Spleen (tissue), 11 donors: ENCODE measurements around the gene ST6GALNAC4. TPM values are rescaled to one million over a fixed set of nuclear protein-coding genes. Genes with fewer than 3 reads are reported as not detected.

ENCODE experiments used
- DNase-seq: peaks from one replicate; pipeline ENCODE4 v3.0.0-alpha.2; 2020
- H3K27ac ChIP-seq, 8 donors: fragments of 200-600 bp; sonication (generic) in 7 of 8; 1 replicate in 4 of 8; 2 replicates in 4 of 8; pipeline versions ENCODE4 v1.5.0 to v1.8.0; 2016 to 2021; ENCODE audit warnings: inconsistent platforms in 4 of 8, mild to moderate bottlenecking in 4 of 8, moderate library complexity in 1 of 8
- H3K27me3 ChIP-seq, 7 donors: fragments of 200-600 bp; sonication (generic) in 6 of 7; replicated peaks in 1 of 7; 1 replicate in 4 of 7; 2 replicates in 3 of 7; pipeline versions ENCODE4 v1.5.0 to v1.8.0; 2016 to 2021; ENCODE audit warnings: inconsistent platforms in 3 of 7, mild to moderate bottlenecking in 1 of 7
- H3K36me3 ChIP-seq, 6 donors: fragments of 200-600 bp; sonication (generic) in 5 of 6; 1 replicate in 4 of 6; 2 replicates in 2 of 6; pipeline versions ENCODE4 v1.5.0 to v1.8.0; 2016 to 2021; ENCODE audit warnings: inconsistent platforms in 2 of 6
- H3K4me1 ChIP-seq, 6 donors: fragments of 200-600 bp; sonication (generic) in 5 of 6; 1 replicate in 3 of 6; 2 replicates in 3 of 6; pipeline versions ENCODE4 v1.5.0 to v1.8.0; 2016 to 2021; ENCODE audit warnings: inconsistent platforms in 3 of 6
- H3K4me3 ChIP-seq, 8 donors: fragments of 200-600 bp; sonication (generic) in 7 of 8; 1 replicate in 4 of 8; 2 replicates in 4 of 8; pipeline versions ENCODE4 v1.5.0 to v1.8.0; 2016 to 2021; ENCODE audit warnings: inconsistent platforms in 4 of 8, mild to moderate bottlenecking in 4 of 8, moderate library complexity in 2 of 8
- H3K9me3 ChIP-seq, 8 donors: fragments of 200-600 bp; sonication (generic) in 7 of 8; 1 replicate in 4 of 8; 2 replicates in 4 of 8; pipeline versions ENCODE4 v1.5.0 to v1.8.0; 2016 to 2021; ENCODE audit warnings: inconsistent platforms in 4 of 8
- POLR2A ChIP-seq, 3 donors: fragments of 450-650 bp; IDR thresholded peaks; one replicate each; pipeline ENCODE4 v1.5.1; 2017; ENCODE audit warnings: antibody characterized with exemption in 3 of 3, mild to moderate bottlenecking in 1 of 3
- POLR2AphosphoS5 ChIP-seq, 3 donors: sonication (generic); formaldehyde crosslinking; IDR thresholded peaks; one replicate each; pipeline ENCODE4 v1.5.1; 2017; ENCODE audit warnings: antibody characterized with exemption in 3 of 3
- WGBS, 5 donors: extraction: QIAGEN DNeasy Blood & Tissue Kit in 3 of 5; methylation state at CpG; one replicate each; pipeline versions ENCODE4 v1.1.5 to v1.1.7; 2013 to 2018; 5-methylcytosine and 5-hydroxymethylcytosine counted together
- intact Hi-C: fragments of 100-400 bp; cut with DNase I; formaldehyde crosslinking; loops from one replicate; pipeline ENCODE4 v1.15.0; 2023; ENCODE audit warnings: low total_unique reads
- polyA plus RNA-seq, 3 donors: library from polyadenylated mRNA; stranded (reverse); fragments of 200-250 nt; gene quantifications; one replicate each; pipeline ENCODE4 v1.2.1, GENCODE V29; 2013
- total RNA-seq, 7 donors: library from RNA; depleted of rRNA in 3 of 7; stranded (reverse); fragments of >200 nt in 3 of 7; fragmentation: NEBNext Ultra II Directional in 4 of 7; extraction: Animal tissue kit (Norgen Biotek cat#: 25700) in 4 of 7; gene quantifications; one replicate each; pipeline versions ENCODE4 v1.1.0 to v1.2.1, GENCODE V29; 2016 to 2021
- TF ChIP-seq, protein P1 (sequence below), 11 experiments: fragments of 200-600 bp in 7 of 11; fragments of 450-650 bp in 4 of 11; sonication (generic) in 4 of 11; IDR thresholded peaks in 8 of 11; conservative IDR thresholded peaks in 3 of 11; 1 replicate in 7 of 11; 2 replicates in 4 of 11; pipeline versions ENCODE4 v1.4.0 to v1.8.0; 2016 to 2021; ENCODE audit warnings: antibody characterized with exemption in 11 of 11, inconsistent platforms in 4 of 11, mild to moderate bottlenecking in 1 of 11
- donor health status: healthy with polysubstance abuse.
- donor health status: DM: no; HTN: no; CAD: no; lungs with moderate emphysema.
- donor health status: DM: no; HTN: no; CAD: no.
- donor health status: Bipolar disorder and iron deficiency.
- donor health status: healthy.
- donor health status: DM: no; HTN: no; CAD: no.
- donor health status: DM: yes; HTN: yes; CAD: no.

Gene ST6GALNAC4
- total and polyA plus RNA-seq, 10 donors = 16.0 to 92.8 (median 59.3) TPM

DNA sequence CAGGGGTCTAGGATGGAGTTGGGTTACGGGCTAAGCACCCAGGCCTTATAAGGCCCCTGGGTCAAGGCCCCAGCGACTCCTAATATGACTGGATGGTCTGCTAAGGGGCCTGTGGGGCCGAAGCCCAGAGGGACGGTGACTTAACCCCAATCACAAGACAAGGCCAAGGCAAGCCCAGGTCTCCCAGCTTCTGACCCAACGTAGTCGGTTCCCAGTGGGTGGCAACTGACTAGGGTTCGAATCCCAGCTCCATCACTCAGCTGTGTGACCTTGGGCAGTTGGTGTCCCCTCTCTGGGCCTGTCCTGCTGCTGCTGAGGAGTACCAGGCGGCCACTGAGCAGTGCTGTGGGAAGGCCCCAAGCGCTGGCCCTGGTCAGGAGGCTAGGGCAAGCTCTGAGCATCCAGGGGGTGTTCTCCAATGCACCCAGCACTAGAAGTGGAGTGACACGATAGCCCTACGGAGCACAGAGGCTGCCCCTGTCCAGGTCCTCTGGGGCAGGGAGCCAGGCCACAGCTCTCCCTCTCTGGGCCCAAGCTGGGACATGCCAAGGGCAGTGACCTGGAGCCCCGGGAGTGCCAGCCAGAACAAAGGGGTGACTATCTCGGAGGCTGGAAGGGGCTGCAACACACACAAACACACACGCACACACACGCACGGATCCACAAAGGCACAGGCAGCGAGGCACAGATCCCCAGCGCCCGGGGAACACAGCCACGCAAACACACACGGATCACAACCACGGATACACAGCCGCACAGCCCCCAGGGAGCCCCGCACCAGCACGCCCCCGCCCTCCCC, 39.9 kb downstream of the ST6GALNAC4 start:
- H3K27ac ChIP-seq = peak overlapping the region; percentile 15 to 83 (median 78)
- intact Hi-C loops = no loop called here
- no peaks in the 10 kb centered on the region for H3K9me3 ChIP-seq
- TF ChIP-seq, protein P1, sequence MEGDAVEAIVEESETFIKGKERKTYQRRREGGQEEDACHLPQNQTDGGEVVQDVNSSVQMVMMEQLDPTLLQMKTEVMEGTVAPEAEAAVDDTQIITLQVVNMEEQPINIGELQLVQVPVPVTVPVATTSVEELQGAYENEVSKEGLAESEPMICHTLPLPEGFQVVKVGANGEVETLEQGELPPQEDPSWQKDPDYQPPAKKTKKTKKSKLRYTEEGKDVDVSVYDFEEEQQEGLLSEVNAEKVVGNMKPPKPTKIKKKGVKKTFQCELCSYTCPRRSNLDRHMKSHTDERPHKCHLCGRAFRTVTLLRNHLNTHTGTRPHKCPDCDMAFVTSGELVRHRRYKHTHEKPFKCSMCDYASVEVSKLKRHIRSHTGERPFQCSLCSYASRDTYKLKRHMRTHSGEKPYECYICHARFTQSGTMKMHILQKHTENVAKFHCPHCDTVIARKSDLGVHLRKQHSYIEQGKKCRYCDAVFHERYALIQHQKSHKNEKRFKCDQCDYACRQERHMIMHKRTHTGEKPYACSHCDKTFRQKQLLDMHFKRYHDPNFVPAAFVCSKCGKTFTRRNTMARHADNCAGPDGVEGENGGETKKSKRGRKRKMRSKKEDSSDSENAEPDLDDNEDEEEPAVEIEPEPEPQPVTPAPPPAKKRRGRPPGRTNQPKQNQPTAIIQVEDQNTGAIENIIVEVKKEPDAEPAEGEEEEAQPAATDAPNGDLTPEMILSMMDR (IDR thresholded peaks at IDR 0.05 in 8 of 11, conservative IDR thresholded peaks at IDR 0.05 in 3 of 11) = no peak
- TF ChIP-seq POLR2AphosphoS5 (IDR thresholded peaks at IDR 0.05) = no peak
- TF ChIP-seq POLR2A (IDR thresholded peaks at IDR 0.05) = no peak
- peaks cover 0 to 13% (median 0%) of the 10 kb centered on the region in 6 donors for H3K36me3 ChIP-seq
- peak; percentile 68 for DNase-seq
- peaks cover 0 to 17% (median 4%) of the 10 kb centered on the region in 7 donors for H3K27me3 ChIP-seq
- H3K4me1 ChIP-seq = peaks cover 14 to 87% (median 50%) of the 10 kb centered on the region in 6 donors
- 32 to 73% (median 40%) methylated on average over 8 to 26 of the region's 26 CpGs for WGBS, 5 donors
- H3K4me3 ChIP-seq = peak overlapping the region; percentile 37 to 71 (median 40)

DNA sequence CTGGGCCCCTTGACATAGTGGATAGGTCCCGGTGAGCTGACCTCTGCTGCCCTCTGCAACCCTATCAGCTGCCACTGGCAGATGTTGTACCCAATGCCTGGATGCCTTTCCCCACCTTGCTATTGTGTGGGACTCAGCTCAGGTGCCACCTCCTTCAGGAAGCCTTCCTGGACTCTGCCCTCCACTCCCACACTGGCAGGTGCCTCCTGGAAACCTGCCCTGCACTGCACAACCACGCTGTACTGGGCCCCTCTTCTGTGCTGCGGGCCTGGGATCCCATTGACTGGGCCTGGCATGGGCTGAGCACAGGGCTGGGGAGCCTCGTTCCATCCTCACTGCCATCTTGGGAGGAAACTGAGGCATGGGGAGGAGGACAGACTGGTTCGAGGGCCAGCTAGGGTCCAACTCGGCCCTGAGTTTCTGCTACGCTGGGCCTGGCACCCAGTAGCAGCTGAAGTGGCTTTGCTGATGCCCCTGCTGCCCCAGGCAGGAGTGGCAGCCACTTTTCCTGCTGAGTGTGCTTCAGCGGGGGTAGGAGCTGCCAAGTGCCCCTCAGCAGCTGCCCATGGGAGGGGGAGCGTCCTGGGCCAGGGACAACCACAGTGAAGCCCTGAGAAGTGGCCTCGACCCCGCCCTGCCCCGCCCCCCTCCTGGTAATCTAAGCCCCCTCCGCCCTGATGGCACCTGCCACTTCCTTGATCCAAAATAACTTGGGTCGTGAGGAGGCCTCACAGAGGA, 40.6 kb downstream of the ST6GALNAC4 start:
- 70 to 81% (median 74%) methylated on average over 4 to 14 of the region's 14 CpGs for WGBS, 5 donors
- intact Hi-C loops = no loop called here
- DNase-seq = peak; percentile 69
- Histone ChIP-seq H3K27me3 (peaks cover 0 to 17% (median 4%) of the 10 kb centered on the region in 7 donors), H3K4me1 (peaks cover 14 to 94% (median 48%) of the 10 kb centered on the region in 6 donors), H3K27ac (peak overlapping the region in 6 of 8 donors; percentile 58 to 83 (median 80)), H3K36me3 (peaks cover 0 to 21% (median under 1%) of the 10 kb centered on the region in 6 donors), H3K9me3 (no peaks in the 10 kb centered on the region), H3K4me3 (peak overlapping the region in 4 of 8 donors; percentile 39 to 71 (median 48))
- no peak for TF ChIP-seq POLR2A (IDR thresholded peaks at IDR 0.05)
- TF ChIP-seq POLR2AphosphoS5 (IDR thresholded peaks at IDR 0.05) = peak in 1 of 3 donors; percentile 26

DNA sequence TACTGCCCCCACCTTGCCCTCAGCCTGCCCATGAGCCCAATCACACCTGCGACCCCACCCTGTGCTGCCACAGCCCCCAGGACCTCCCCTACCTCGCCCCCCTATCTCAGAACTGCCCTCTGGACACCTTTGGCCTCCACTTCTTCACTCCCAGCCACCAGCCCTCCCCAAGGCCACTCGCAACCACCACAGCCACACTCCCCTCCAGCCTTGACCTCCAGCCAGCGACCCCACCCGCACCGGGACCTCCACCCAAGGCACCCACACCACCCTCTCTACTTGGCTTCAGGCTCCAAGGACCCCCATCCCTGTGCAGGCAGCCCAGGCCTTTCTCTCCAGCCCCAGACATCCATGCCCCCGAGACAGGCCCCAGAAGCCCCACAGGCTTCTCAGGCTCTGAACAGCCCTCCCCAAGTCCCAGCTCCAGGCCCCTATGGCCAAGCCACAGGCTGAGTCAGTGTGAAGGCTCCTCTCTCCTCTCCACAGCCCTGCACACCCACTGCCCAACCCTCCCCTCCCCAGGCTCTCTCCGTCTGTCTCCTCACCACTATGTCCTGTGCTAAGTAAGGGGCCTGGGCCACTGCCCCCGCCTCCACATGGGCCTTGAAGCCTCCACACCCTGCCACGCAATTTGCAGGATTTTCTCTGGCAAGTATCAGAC, 41.4 kb downstream of the ST6GALNAC4 start:
- intact Hi-C loops = no loop called here
- 54 to 90% (median 78%) methylated on average over 10 of the region's 10 CpGs for WGBS, 5 donors
- H3K4me3 ChIP-seq = peak overlapping the region in 3 of 8 donors; percentile 42 to 71 (median 54)
- no peaks in the 10 kb centered on the region for H3K9me3 ChIP-seq
- TF ChIP-seq POLR2A (IDR thresholded peaks at IDR 0.05) (no peak), POLR2AphosphoS5 (IDR thresholded peaks at IDR 0.05) (no peak)
- TF ChIP-seq, protein P1 (IDR thresholded peaks at IDR 0.05 in 8 of 11, conservative IDR thresholded peaks at IDR 0.05 in 3 of 11) = no peak
- H3K4me1 ChIP-seq = peaks cover 14 to 97% (median 47%) of the 10 kb centered on the region in 6 donors
- H3K36me3 ChIP-seq = peaks cover 0 to 29% (median 6%) of the 10 kb centered on the region in 6 donors
- DNase-seq = peak; percentile 62
- peaks cover 0 to 17% (median 4%) of the 10 kb centered on the region in 7 donors for H3K27me3 ChIP-seq
- peak overlapping the region in 6 of 8 donors; percentile 26 to 83 (median 80) for H3K27ac ChIP-seq
